GM19035 (cell line): ENCODE measurements around the gene RBMS3.
"Not testable (repeated sequence)": the region's sequence is repeated elsewhere in the genome, so short reads cannot be mapped to it uniquely, and the experiment has no call there.

Experiments
- ATAC-seq: cut with Tn5 transposase; IDR thresholded peaks from one replicate; pipeline ENCODE4 v1.9.1; 2021; ENCODE audit not compliant: unreplicated experiment

RBMS3 gene

GRCh38 chr3:29649815-29650547 is 369.1 kb downstream of the RBMS3 start:
- peak; percentile 63 for ATAC-seq

- ATAC-seq, result no peak
Observed at GRCh38 chr3:29653680-29654079, 372.8 kb downstream of the RBMS3 start.

- no peak for ATAC-seq
Observed at GRCh38 chr3:29655015-29655747, 374.3 kb downstream of the RBMS3 start.

GRCh38 chr3:29665688-29666087 is 384.8 kb downstream of the RBMS3 start:
- no peak for ATAC-seq

- no peak for ATAC-seq
Observed at GRCh38 chr3:29668233-29668632, 387.4 kb downstream of the RBMS3 start.

GRCh38 chr3:29668728-29669127 is 387.9 kb downstream of the RBMS3 start:
- no peak for ATAC-seq

GRCh38 chr3:29670476-29670875 is 389.6 kb downstream of the RBMS3 start:
- not testable (repeated sequence) for ATAC-seq

DNA sequence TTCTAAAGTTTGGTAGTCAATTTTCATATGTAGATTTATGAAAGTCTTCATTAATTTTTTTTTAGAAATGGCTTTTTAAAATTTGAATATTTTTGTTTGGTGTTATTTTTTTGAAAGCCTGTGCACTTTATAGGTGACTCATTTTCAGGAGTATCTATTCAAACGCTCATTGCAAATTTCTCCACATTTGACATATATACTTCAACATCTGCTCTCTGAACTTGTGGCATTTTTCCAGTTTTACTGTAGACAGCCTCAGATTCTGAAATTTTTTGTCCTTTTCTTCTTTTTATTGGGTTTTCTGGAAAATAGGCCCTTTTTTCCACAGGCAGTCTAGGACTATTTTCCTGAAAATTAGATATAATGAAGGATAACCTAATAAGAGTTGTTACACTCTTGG is 396.6 kb downstream of the RBMS3 start:
- no peak for ATAC-seq

GRCh38 chr3:29679944-29680343 is 399.1 kb downstream of the RBMS3 start:
- ATAC-seq, result no peak

DNA sequence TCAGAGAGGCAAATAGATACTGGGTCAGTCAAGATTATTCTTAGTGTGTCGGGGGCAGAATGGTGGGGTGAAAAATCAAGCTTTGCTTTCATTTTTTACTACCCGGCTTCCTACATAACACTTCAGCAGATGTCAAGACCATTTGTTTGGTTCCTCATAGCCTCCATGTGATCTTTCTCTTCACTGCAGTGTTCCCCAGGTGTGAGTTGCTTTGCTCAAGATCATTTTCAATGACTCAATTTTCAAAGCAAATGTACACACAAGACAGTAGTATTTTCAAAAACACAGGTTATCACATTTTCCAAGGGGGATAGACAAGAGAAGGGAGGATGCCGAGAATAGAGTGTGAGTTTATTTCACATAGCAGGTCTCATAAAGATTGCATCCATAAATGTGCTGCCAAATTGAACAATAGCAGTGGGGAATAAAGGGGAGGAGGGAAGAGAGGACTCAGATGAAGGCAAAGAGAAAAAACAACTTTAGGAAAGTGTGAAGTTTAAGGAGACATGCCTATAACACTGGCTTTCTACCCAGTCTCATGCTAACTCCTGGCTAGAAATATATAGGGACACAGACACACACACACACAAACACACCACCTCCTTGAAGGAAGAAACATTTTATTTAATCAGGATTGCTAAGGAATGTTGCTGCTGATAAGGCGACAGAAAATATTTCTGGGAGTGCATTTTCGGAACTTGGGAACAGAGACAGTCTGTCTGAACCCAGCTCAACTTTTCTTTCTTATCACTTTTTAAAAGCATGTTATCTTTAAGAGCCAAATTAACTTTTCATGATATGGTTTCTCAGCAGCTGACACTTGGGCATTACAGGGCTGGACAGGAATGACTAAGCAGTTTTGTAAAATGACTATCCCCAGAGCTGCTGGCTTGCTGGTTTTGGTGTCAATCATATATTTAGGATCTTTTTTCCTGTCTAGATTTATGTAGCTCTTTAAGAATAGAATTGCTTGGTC is 402.4 kb downstream of the RBMS3 start:
- peak; percentile 52 for ATAC-seq

DNA sequence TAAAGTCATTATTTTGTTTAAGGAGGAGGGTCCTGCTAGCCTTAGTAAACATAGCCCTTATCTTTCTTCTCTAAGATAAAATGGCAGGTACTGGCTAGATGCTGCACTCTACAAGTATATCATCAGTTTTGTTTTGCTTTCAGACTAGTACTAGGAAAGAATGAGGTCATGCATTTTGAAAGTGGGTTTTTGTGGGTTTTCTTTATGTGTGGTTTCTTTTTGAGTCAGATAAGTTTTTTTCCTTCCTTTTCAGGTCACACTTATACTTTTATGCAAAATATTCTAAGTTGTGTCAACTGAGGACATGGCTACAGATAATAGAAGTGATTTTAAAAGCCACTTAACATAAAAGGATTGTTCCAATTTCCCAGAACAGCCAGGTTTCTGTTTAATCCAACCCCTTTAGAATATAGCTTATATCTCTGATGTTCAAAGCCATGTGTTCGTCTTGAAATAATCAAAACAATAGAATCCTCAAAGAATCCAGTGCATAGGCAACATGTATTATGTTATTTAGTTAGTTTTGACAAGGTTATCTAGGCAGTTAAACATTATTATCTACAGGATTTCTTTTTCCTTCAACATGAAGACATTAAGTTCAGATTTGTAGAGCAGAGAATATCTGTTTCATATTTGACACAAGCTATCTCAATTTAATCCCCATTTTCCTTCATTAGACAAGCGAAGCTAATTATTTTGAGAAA is 406.2 kb downstream of the RBMS3 start:
- ATAC-seq, result peak; percentile 96

- ATAC-seq, result no peak
Observed at GRCh38 chr3:29690686-29691353, 409.9 kb downstream of the RBMS3 start.

DNA sequence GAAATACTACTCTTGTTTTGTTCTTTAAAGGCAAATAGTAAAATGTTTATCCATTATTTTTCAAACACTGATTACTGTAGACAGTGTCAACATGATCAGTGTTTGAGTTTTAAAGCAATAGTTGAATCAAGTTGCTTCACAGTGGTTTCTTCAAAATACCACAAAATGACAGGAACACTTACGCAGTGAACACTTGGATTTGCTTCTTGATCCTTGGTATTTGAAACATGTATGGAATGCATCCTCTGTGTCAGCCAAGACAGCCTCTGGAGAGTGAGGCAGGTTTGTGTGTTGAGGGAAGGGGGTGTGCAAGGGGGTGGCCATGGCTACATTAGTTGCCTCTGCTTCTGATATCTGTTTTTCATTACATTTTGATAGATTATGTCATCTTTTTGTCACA is 413.0 kb downstream of the RBMS3 start:
- no peak for ATAC-seq

GRCh38 chr3:29694331-29694730 is 413.5 kb downstream of the RBMS3 start:
- no peak for ATAC-seq

- ATAC-seq, result no peak
Observed at GRCh38 chr3:29694783-29695182, 413.9 kb downstream of the RBMS3 start.

- no peak for ATAC-seq
Observed at GRCh38 chr3:29695201-29695600, 414.3 kb downstream of the RBMS3 start.

- no peak for ATAC-seq
Observed at GRCh38 chr3:29695643-29696198, 414.9 kb downstream of the RBMS3 start.

- no peak for ATAC-seq
Observed at GRCh38 chr3:29696311-29696710, 415.4 kb downstream of the RBMS3 start.

GRCh38 chr3:29697989-29698388 is 417.1 kb downstream of the RBMS3 start:
- no peak for ATAC-seq

DNA sequence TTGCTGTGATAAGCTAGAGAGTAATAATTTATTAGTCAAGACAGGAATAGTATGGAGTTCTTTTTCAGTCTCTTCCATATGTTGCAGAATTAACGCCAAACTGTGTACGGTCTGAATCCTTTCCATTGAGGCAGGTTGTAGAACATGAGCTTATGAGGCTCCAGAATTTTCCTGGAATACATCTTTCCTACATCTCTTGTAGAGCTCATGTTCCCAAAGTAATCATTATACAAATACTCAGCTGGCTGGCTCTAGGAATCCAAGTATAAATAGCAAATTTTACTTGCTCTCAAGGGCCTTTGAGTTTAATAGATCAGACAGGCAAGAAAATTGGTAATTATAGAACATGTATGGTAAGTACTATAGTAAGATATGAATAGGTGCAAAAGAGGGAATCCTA is 419.4 kb downstream of the RBMS3 start:
- no peak for ATAC-seq
